ENCODE results near the gene MLLT10.

The MLLT10 gene

GRCh38 chr10:21670391-21670790, 136.4 kb downstream of the MLLT10 start:
- no peak for TF ChIP-seq CTCF (IDR thresholded peaks at IDR 0.05)

- TF ChIP-seq CTCF (IDR thresholded peaks at IDR 0.05) = no peak
These were observed 139.6 kb downstream of the MLLT10 start for GRCh38 chr10:21673668-21674067.

- TF ChIP-seq CTCF (IDR thresholded peaks at IDR 0.05) = peak; percentile 72
These were observed 141.2 kb downstream of the MLLT10 start for GRCh38 chr10:21675157-21675796.

- no peak for TF ChIP-seq CTCF (IDR thresholded peaks at IDR 0.05)
These were observed 143.5 kb downstream of the MLLT10 start for GRCh38 chr10:21677551-21677950.

GRCh38 chr10:21681156-21681555, 147.1 kb downstream of the MLLT10 start:
- no peak for TF ChIP-seq CTCF (IDR thresholded peaks at IDR 0.05)

GRCh38 chr10:21687266-21688008, 153.4 kb downstream of the MLLT10 start:
- no peak for TF ChIP-seq CTCF (IDR thresholded peaks at IDR 0.05)

GRCh38 chr10:21688009-21688332, 153.9 kb downstream of the MLLT10 start:
- no peak for TF ChIP-seq CTCF (IDR thresholded peaks at IDR 0.05)

All from LNCAP (cell line).